AG04449 (cell line): ENCODE data around the gene ENPP7.
A peak's percentile ranks its signal among the peaks of the same experiment; 100 is the strongest.

Experiments used
- CTCF ChIA-PET: fragments of 350-600 bp; formaldehyde crosslinking; extraction: SDS; loops from one replicate; lab custom pipeline; 2021; ENCODE audit warnings: antibody characterized with exemption; lab: Yijun Ruan, JAX
- POLR2A ChIA-PET: fragments of 400-600, 350-600 bp; formaldehyde crosslinking; extraction: SDS; loops from one replicate; lab custom pipeline; 2020; ENCODE audit warnings: antibody characterized with exemption, inconsistent platforms; lab: Yijun Ruan, JAX
- DNase-seq: peaks from one replicate; pipeline ENCODE4 v3.0.0-alpha.2; 2010; ENCODE audit warnings: low read depth, low spot score
- H3K4me3 ChIP-seq: 2 replicates; pipeline ENCODE4 v1.5.1; 2011; ENCODE audit warnings: low read depth, mild to moderate bottlenecking, control low read depth, low read length
- TF ChIP-seq, protein P1 (sequence below): IDR thresholded peaks from one replicate; pipeline ENCODE4 v1.5.1; 2011; ENCODE audit warnings: mild to moderate bottlenecking, moderate library complexity, low read length, control low read depth, inconsistent platforms; ENCODE audit not compliant: insufficient read depth; ENCODE audit errors: missing control alignments

The ENPP7 gene

DNA sequence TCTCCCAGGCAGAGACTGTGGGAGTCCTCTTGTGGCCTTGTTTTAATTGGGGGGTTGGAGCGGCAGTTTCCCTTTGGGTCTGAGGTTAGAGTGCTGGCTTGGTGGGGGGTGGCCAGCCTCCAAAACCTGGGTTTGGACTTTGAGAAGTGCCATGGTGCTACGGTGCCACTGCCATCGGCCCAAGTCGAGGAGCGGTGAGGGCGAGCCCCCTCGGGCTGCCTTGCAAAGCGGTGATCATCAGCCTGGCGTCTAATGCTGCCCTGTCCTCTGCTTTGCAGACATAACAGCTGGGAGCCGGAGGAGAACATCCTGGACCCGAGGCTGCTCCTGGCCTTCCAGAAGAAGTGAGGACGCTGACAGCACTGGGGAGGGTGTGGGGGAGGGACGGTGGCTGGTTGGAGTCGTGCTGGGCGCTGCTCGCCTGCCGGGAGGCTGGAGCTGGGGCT is 48.4 kb downstream of the ENPP7 start:
- peak overlapping the region; percentile 64 for H3K4me3 ChIP-seq
- no peak for DNase-seq
- TF ChIP-seq, protein P1, sequence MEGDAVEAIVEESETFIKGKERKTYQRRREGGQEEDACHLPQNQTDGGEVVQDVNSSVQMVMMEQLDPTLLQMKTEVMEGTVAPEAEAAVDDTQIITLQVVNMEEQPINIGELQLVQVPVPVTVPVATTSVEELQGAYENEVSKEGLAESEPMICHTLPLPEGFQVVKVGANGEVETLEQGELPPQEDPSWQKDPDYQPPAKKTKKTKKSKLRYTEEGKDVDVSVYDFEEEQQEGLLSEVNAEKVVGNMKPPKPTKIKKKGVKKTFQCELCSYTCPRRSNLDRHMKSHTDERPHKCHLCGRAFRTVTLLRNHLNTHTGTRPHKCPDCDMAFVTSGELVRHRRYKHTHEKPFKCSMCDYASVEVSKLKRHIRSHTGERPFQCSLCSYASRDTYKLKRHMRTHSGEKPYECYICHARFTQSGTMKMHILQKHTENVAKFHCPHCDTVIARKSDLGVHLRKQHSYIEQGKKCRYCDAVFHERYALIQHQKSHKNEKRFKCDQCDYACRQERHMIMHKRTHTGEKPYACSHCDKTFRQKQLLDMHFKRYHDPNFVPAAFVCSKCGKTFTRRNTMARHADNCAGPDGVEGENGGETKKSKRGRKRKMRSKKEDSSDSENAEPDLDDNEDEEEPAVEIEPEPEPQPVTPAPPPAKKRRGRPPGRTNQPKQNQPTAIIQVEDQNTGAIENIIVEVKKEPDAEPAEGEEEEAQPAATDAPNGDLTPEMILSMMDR, result no peak
- CTCF ChIA-PET, result interaction anchor here (1.0 to 2.2 kb wide), 7 partner anchors 8 to 229 kb away, joined by 3 to 12 read pairs (median 4); partner anchors contain the start of gene CBX8
- POLR2A ChIA-PET, result interaction anchor here (0.7 kb wide), 1 partner anchor 18 kb away, joined by 3 read pairs; the partner anchor contains the start of gene CBX8

DNA sequence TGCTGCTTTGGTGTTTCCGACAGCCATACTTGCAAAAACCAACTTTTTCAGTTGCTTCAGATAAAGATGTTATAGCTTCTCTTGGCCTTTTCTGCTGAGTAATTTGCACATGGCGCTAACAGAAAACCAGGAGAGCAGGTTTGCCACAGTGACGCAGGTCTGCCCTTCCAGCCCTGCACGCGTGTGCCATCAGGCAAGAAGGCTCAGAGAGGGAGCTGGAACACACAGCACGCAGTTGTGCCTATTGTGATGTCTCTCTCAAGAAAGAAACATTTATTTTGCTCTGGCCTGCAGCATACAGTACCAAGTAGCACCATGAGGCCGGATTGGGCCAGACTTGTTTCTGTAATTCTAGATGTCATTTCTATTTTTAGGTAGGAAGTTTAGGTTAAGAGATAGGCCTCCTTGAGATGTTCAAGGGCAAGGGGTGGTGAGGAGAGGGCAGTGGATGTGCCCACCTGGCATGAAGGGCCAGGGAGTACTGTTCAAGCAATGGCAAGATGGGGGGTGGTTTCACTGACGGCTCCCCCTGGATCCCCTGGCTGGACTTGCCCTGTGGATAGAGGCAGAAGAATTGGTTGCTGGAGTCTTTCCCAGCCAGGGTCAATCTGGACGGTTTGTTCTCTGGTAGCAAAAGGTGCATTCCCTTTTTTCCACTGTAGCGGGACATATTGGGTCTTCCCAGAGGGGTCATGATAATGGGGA is 49.1 kb downstream of the ENPP7 start:
- no peak overlapping the region for H3K4me3 ChIP-seq
- POLR2A ChIA-PET, result interaction anchor here (0.6 to 0.7 kb wide), 2 partner anchors 17 to 59 kb away, joined by 3 read pairs; partner anchors contain the start of genes CBX4 and CBX8
- TF ChIP-seq, protein P1, result no peak
- CTCF ChIA-PET, result interaction anchor here (1.0 to 2.2 kb wide), 7 partner anchors 7 to 228 kb away, joined by 3 to 12 read pairs (median 4); partner anchors contain the start of gene CBX8
- DNase-seq, result no peak

DNA sequence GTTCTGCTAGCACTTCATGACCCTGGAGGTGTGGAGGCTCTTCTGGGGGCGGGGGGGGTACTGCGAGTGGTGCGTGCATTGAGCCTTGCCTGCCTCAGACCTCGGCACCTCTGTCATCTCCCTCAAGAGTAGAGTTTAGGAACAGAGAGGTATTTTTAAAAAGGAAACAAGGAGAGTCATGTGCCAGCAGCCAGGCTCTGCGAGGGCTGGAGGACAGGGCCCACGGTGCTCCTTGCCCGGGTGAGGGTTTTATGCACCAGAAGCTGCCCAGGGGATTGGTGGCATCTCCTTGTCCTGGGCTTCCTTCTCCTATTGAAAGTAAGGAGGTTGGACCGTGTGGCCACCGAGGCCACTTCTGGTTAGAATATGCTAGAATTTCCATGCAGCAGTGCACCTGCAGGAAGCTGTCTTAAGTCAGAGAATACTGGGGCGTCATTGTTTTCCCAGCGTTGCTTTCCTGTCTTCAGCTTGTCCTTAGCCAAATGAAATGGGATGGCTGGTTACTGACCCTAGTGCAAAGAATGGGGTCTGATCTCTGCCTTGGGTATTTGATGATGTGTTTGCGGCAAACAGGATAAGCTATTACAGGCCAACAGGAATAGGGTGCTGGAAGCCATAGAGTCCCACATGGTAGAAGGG is 50.4 kb downstream of the ENPP7 start:
- no peak overlapping the region for H3K4me3 ChIP-seq
- POLR2A ChIA-PET, result no interaction called here
- TF ChIP-seq, protein P1, result no peak
- CTCF ChIA-PET, result interaction anchor here (1.0 to 1.3 kb wide), 2 partner anchors 8 to 13 kb away, joined by 3 to 6 read pairs; no protein-coding TSS in a partner anchor
- no peak for DNase-seq

DNA sequence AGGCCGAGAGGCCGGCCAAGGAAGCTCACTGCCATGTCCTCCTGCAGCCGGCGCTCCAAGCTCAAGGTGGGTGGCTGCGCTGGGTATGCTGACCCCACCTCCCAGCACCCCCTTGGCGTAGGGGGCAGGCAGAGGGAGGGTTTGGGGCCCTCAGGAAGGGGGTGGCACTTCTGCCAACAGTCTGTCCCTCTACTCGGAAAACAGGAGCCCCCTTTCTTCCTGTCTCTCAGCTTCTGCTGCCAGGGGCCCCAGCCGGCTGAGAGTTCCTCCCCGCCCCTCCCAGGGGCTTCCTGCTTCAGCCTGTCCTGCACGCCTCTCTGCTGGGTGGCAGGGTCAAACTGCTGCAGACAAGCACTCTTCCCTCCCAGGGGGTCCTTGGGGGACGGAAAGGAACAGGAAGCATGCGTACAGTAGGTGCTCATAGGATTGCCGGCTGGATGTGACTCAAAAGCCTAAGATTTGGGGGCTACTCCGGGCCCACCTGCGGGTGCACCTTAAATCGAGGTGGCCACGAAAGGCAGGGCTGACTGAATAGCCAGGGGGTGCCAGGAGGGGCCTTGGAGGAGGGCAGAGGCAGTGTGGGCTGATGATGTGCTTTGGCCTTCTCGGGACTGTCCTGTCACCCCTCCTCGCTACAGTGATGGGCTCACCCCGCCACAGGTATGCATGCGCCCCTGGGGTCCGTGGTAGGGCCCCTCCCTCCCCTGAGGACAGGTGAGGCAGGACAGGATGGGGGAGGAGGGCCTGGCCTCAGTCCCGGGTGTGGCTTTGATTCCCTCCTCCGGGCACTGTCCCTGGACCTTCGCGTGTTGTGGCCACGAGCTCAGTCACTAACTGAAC is 51.2 kb downstream of the ENPP7 start:
- TF ChIP-seq, protein P1, result no peak
- POLR2A ChIA-PET, result no interaction called here
- no peak overlapping the region for H3K4me3 ChIP-seq
- CTCF ChIA-PET, result interaction anchor here (0.6 to 1.3 kb wide), 3 partner anchors 7 to 15 kb away, joined by 3 to 6 read pairs (median 4); partner anchors contain the start of gene CBX8
- no peak for DNase-seq

DNA sequence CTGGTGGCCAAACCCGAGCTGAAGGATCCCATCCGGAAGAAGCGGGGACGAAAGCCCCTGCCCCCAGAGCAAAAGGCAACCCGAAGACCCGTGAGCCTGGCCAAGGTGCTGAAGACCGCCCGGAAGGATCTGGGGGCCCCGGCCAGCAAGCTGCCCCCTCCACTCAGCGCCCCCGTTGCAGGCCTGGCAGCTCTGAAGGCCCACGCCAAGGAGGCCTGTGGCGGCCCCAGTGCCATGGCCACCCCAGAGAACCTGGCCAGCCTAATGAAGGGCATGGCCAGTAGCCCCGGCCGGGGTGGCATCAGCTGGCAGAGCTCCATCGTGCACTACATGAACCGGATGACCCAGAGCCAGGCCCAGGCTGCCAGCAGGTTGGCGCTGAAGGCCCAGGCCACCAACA is 53.1 kb downstream of the ENPP7 start:
- ChIA-PET POLR2A (no interaction called here), CTCF (interaction anchor here (1.3 kb wide), 1 partner anchor 11 kb away, joined by 7 read pairs; no protein-coding TSS in a partner anchor)
- TF ChIP-seq, protein P1, result no peak
- H3K4me3 ChIP-seq, result no peak overlapping the region
- no peak for DNase-seq
